ENCODE data around the gene QSOX2. TPM values are rescaled to one million over a fixed set of nuclear protein-coding genes. Genes with fewer than 3 reads are reported as not detected.

The QSOX2 gene
- total and polyA plus RNA-seq, 7 donors, result 0.60 to 10.1 (median 3.5) TPM

- no peaks in the 10 kb centered on the region for H3K4me1 ChIP-seq
- no peak overlapping the region for H3K27ac ChIP-seq
- no peak for TF ChIP-seq EP300 (IDR thresholded peaks at IDR 0.05)
- no peak for TF ChIP-seq POLR2A (IDR thresholded peaks at IDR 0.05)
- no peak for TF ChIP-seq POLR2AphosphoS5 (IDR thresholded peaks at IDR 0.05)
- TF ChIP-seq CTCF (IDR thresholded peaks at IDR 0.05), result no peak
- H3K36me3 ChIP-seq, result peaks cover 0 to 23% (median 3%) of the 10 kb centered on the region in 4 donors
- intact Hi-C loops (cut with DNase I), result no loop called here
- no peaks in the 10 kb centered on the region for H3K9me3 ChIP-seq
- 94 to 95% methylated on average over 21 of the region's 21 CpGs for WGBS, 2 donors
- no peaks in the 10 kb centered on the region for H3K27me3 ChIP-seq
- H3K4me3 ChIP-seq, result no peak overlapping the region
- DNase-seq, result no peak
These were observed 11.0 kb downstream of the QSOX2 start for GRCh38 chr9:136234597-136234996.

- H3K9me3 ChIP-seq, result no peaks in the 10 kb centered on the region
- TF ChIP-seq POLR2AphosphoS5 (IDR thresholded peaks at IDR 0.05), result no peak
- TF ChIP-seq CTCF (IDR thresholded peaks at IDR 0.05), result no peak
- no peaks in the 10 kb centered on the region for H3K27me3 ChIP-seq
- H3K36me3 ChIP-seq, result peaks cover 0 to 23% (median 3%) of the 10 kb centered on the region in 4 donors
- intact Hi-C loops (cut with DNase I), result no loop called here
- H3K4me1 ChIP-seq, result no peaks in the 10 kb centered on the region
- H3K27ac ChIP-seq, result no peak overlapping the region
- no peak for DNase-seq
- 79 to 86% methylated on average over 14 of the region's 14 CpGs for WGBS, 2 donors
- no peak overlapping the region for H3K4me3 ChIP-seq
These were observed 11.7 kb downstream of the QSOX2 start for GRCh38 chr9:136233868-136234267.

GRCh38 chr9:136233411-136233810 lies 12.2 kb downstream of the QSOX2 start:
- intact Hi-C loops (cut with DNase I), result no loop called here
- TF ChIP-seq POLR2AphosphoS5 (IDR thresholded peaks at IDR 0.05), result no peak
- no peak for TF ChIP-seq CTCF (IDR thresholded peaks at IDR 0.05)
- no peak for TF ChIP-seq EP300 (IDR thresholded peaks at IDR 0.05)
- TF ChIP-seq POLR2A (IDR thresholded peaks at IDR 0.05), result no peak
- Histone ChIP-seq H3K9me3 (no peaks in the 10 kb centered on the region), H3K36me3 (peaks cover 0 to 23% (median 3%) of the 10 kb centered on the region in 4 donors), H3K4me3 (no peak overlapping the region), H3K27ac (no peak overlapping the region), H3K4me1 (no peaks in the 10 kb centered on the region), H3K27me3 (no peaks in the 10 kb centered on the region)
- DNase-seq, result no peak
- WGBS, 2 donors, result 70 to 84% methylated on average over 15 of the region's 15 CpGs

- Histone ChIP-seq H3K4me1 (no peaks in the 10 kb centered on the region), H3K36me3 (peaks cover 0 to 23% (median 3%) of the 10 kb centered on the region in 4 donors), H3K9me3 (no peaks in the 10 kb centered on the region), H3K27ac (no peak overlapping the region), H3K27me3 (no peaks in the 10 kb centered on the region), H3K4me3 (no peak overlapping the region)
- intact Hi-C loops (cut with DNase I), result no loop called here
- WGBS, 2 donors, result 74 to 77% methylated on average over 10 of the region's 10 CpGs
- TF ChIP-seq POLR2AphosphoS5 (IDR thresholded peaks at IDR 0.05) (no peak), CTCF (IDR thresholded peaks at IDR 0.05) (no peak), EP300 (IDR thresholded peaks at IDR 0.05) (no peak), POLR2A (IDR thresholded peaks at IDR 0.05) (no peak)
- DNase-seq, result no peak
These were observed 12.6 kb downstream of the QSOX2 start for GRCh38 chr9:136232969-136233368.
